ENCODE results near the gene CRYBB2. TPM values are rescaled to one million over a fixed set of nuclear protein-coding genes. Genes with fewer than 3 reads are reported as not detected.
"Not testable (repeated sequence)": the region's sequence is repeated elsewhere in the genome, so short reads cannot be mapped to it uniquely, and the experiment has no call there.

The CRYBB2 gene
- total RNA-seq, 1 donor, result not detected

- no peak overlapping the region for H3K4me3 ChIP-seq (ENCODE audit: low read depth, low read length)
- peak; percentile 4 for DNase-seq (ENCODE audit: low read depth)
- TF ChIP-seq CTCF (IDR thresholded peaks at IDR 0.05; ENCODE audit: insufficient read depth, low read depth, low read length), result no peak
Observed at GRCh38 chr22:25232301-25232700, 12.9 kb downstream of the CRYBB2 start.

GRCh38 chr22:25233706-25234105, 14.3 kb downstream of the CRYBB2 start:
- DNase-seq (ENCODE audit: low read depth); H3K4me3 ChIP-seq (ENCODE audit: low read depth, low read length): not testable (repeated sequence)

- DNase-seq (ENCODE audit: low read depth), result peak; percentile 75
- TF ChIP-seq CTCF (IDR thresholded peaks at IDR 0.05; ENCODE audit: insufficient read depth, low read depth, low read length), result peak; percentile 61
- H3K4me3 ChIP-seq (ENCODE audit: low read depth, low read length), result no peak overlapping the region
Observed at GRCh38 chr22:25235547-25236290, 16.3 kb downstream of the CRYBB2 start.

GRCh38 chr22:25236417-25236816, 17.0 kb downstream of the CRYBB2 start:
- TF ChIP-seq CTCF (IDR thresholded peaks at IDR 0.05; ENCODE audit: insufficient read depth, low read depth, low read length), result no peak
- no peak overlapping the region for H3K4me3 ChIP-seq (ENCODE audit: low read depth, low read length)
- no peak for DNase-seq (ENCODE audit: low read depth)

- H3K4me3 ChIP-seq (ENCODE audit: low read depth, low read length), result no peak overlapping the region
- TF ChIP-seq CTCF (IDR thresholded peaks at IDR 0.05; ENCODE audit: insufficient read depth, low read depth, low read length), result no peak
- no peak for DNase-seq (ENCODE audit: low read depth)
Observed at GRCh38 chr22:25237503-25237902, 18.1 kb downstream of the CRYBB2 start.

- DNase-seq (ENCODE audit: low read depth); H3K4me3 ChIP-seq (ENCODE audit: low read depth, low read length): not testable (repeated sequence)
Observed at GRCh38 chr22:25238058-25238457, 18.6 kb downstream of the CRYBB2 start.

GRCh38 chr22:25255169-25255568, 35.7 kb downstream of the CRYBB2 start:
- H3K4me3 ChIP-seq (ENCODE audit: low read depth, low read length); DNase-seq (ENCODE audit: low read depth): not testable (repeated sequence)

- not testable (repeated sequence) for DNase-seq (ENCODE audit: low read depth); H3K4me3 ChIP-seq (ENCODE audit: low read depth, low read length)
Observed at GRCh38 chr22:25267567-25267966, 48.1 kb downstream of the CRYBB2 start.

- H3K4me3 ChIP-seq (ENCODE audit: low read depth, low read length); DNase-seq (ENCODE audit: low read depth): not testable (repeated sequence)
Observed at GRCh38 chr22:25268902-25269301, 49.5 kb downstream of the CRYBB2 start.

GRCh38 chr22:25270061-25270460, 50.6 kb downstream of the CRYBB2 start:
- not testable (repeated sequence) for DNase-seq (ENCODE audit: low read depth); H3K4me3 ChIP-seq (ENCODE audit: low read depth, low read length)

GRCh38 chr22:25273231-25273630, 53.8 kb downstream of the CRYBB2 start:
- DNase-seq (ENCODE audit: low read depth); H3K4me3 ChIP-seq (ENCODE audit: low read depth, low read length): not testable (repeated sequence)

GRCh38 chr22:25273928-25274327, 54.5 kb downstream of the CRYBB2 start:
- DNase-seq (ENCODE audit: low read depth); H3K4me3 ChIP-seq (ENCODE audit: low read depth, low read length): not testable (repeated sequence)

GRCh38 chr22:25280118-25280517, 60.7 kb downstream of the CRYBB2 start:
- not testable (repeated sequence) for DNase-seq (ENCODE audit: low read depth); H3K4me3 ChIP-seq (ENCODE audit: low read depth, low read length)

All from fibroblast of villous mesenchyme (primary cell).